Right lobe of liver (tissue), 6 donors: ENCODE results near the gene SHD. TPM values are rescaled to one million over a fixed set of nuclear protein-coding genes. Genes with fewer than 3 reads are reported as not detected.
"Not testable (repeated sequence)": the region's sequence is repeated elsewhere in the genome, so short reads cannot be mapped to it uniquely, and the experiment has no call there.

Experiments used
- ATAC-seq, 4 donors: fragments of 200-7000 bp; cut with Tn5 transposase; one replicate each; pipeline ENCODE4 v1.9.1; 2020; ENCODE audit warnings: mild to moderate bottlenecking in 4 of 4, moderate library complexity in 4 of 4
- DNase-seq, 3 donors: peaks; one replicate each; pipeline ENCODE4 v3.0.0-alpha.2; 2020
- H3K27ac ChIP-seq, 3 donors: fragments of 200-600 bp; one replicate each; pipeline ENCODE4 v1.8.0; 2022
- H3K27me3 ChIP-seq, 2 donors: fragments of 200-600 bp; one replicate each; pipeline ENCODE4 v1.8.0; 2022
- H3K36me3 ChIP-seq, 4 donors: fragments of 200-600 bp; sonication (generic) in 1 of 4; one replicate each; pipeline versions ENCODE4 v1.5.1 to v1.8.0; 2017 to 2022; ENCODE audit warnings: control low read depth in 1 of 4
- H3K4me1 ChIP-seq, 4 donors: fragments of 200-600 bp; sonication (generic) in 1 of 4; one replicate each; pipeline versions ENCODE4 v1.5.1 to v1.8.0; 2017 to 2022; ENCODE audit warnings: control low read depth in 1 of 4
- H3K4me3 ChIP-seq, 3 donors: fragments of 200-600 bp; one replicate each; pipeline ENCODE4 v1.8.0; 2022
- H3K9me3 ChIP-seq, 4 donors: fragments of 200-600 bp; sonication (generic) in 1 of 4; one replicate each; pipeline versions ENCODE4 v1.5.1 to v1.8.0; 2017 to 2022; ENCODE audit warnings: control low read depth in 1 of 4
- CTCF ChIP-seq, 4 donors: fragments of 200-600 bp in 3 of 4; fragments of 450-650 bp in 1 of 4; IDR thresholded peaks; one replicate each; pipeline versions ENCODE4 v1.5.1 to v1.8.0; 2016 to 2022; ENCODE audit warnings: antibody characterized with exemption in 4 of 4, mild to moderate bottlenecking in 2 of 4
- POLR2A ChIP-seq: fragments of 450-650 bp; IDR thresholded peaks from one replicate; pipeline ENCODE4 v1.6.1; 2017; ENCODE audit warnings: antibody characterized with exemption, mild to moderate bottlenecking
- WGBS: methylation state at CpG from one replicate; pipeline ENCODE4 v1.1.6; 2018; ENCODE audit warnings: low coverage, low lambda C conversion rate; ENCODE audit not compliant: insufficient coverage; ENCODE audit errors: missing lambda C conversion rate; 5-methylcytosine and 5-hydroxymethylcytosine counted together
- intact Hi-C, 2 donors: fragments of 100-400 bp; cut with DNase I; formaldehyde crosslinking; loops; one replicate each; pipeline versions ENCODE4 v1.11.2 to v1.14.1; 2022
- total RNA-seq, 6 experiments: library from RNA; depleted of rRNA in 2 of 6; stranded (reverse); fragments of >200 nt in 2 of 6; fragmentation: NEBNext Ultra II Directional in 3 of 6; extraction: Animal tissue kit (Norgen Biotek cat#: 25700) in 3 of 6; gene quantifications; one replicate each; pipeline versions ENCODE4 v1.1.0 to v1.2.4, GENCODE V29; 2016 to 2023
- donor health status: DM: no; HTN: yes; CAD: no.
- donor health status: DM: no; HTN: no; CAD: no.
- donor health status: DM: no; HTN: no; CAD: no.
- donor health status: DM: no; HTN: yes; CAD: no.
- donor health status: DM: no; HTN: yes; CAD: no.

The SHD gene
- total RNA-seq, 6 experiments from 2014 or later = 1.7 to 9.7 (median 6.4) TPM

- TF ChIP-seq POLR2A = no peak
- intact Hi-C loops = no loop called here
- no peaks in the 10 kb centered on the region for H3K36me3 ChIP-seq
- H3K27ac ChIP-seq = no peak overlapping the region
- no peaks in the 10 kb centered on the region for H3K27me3 ChIP-seq
- peaks cover 0 to 4% (median 0%) of the 10 kb centered on the region in 4 donors for H3K4me1 ChIP-seq
- 72% methylated on average over 5 of the region's 5 CpGs for WGBS
- H3K9me3 ChIP-seq = no peaks in the 10 kb centered on the region
- DNase-seq (no peak), ATAC-seq (peak in 1 of 4 donors; percentile 4)
- no peak overlapping the region for H3K4me3 ChIP-seq
These were observed 37.1 kb upstream of the SHD start for GRCh38 chr19:4241824-4242430.

GRCh38 chr19:4245938-4246337 is 33.1 kb upstream of the SHD start:
- H3K4me1 ChIP-seq, DNase-seq, H3K27me3 ChIP-seq, H3K27ac ChIP-seq, ATAC-seq, H3K9me3 ChIP-seq, intact Hi-C loops, H3K4me3 ChIP-seq: not testable (repeated sequence)
- WGBS = 91% methylated on average over 4 of the region's 6 CpGs
- H3K36me3 ChIP-seq = peaks cover 2 to 22% (median 7%) of the 10 kb centered on the region in 4 donors

- intact Hi-C loops = no loop called here
- Histone ChIP-seq H3K36me3 (peaks cover 4 to 33% (median 12%) of the 10 kb centered on the region in 4 donors), H3K27ac (peak within 1 kb of the TSS; percentile 83 to 96 (median 92)), H3K27me3 (no peaks in the 10 kb centered on the region), H3K4me3 (peak within 1 kb of the TSS; percentile 48 to 77 (median 77)), H3K4me1 (peaks cover 0 to 6% (median 3%) of the 10 kb centered on the region in 4 donors), H3K9me3 (no peaks in the 10 kb centered on the region)
- WGBS = under 1% methylated on average over 36 of the region's 45 CpGs
- TF ChIP-seq CTCF (IDR thresholded peaks at IDR 0.05) (peak; percentile 24 to 38 (median 30)), POLR2A (peak; percentile 51)
- ATAC-seq (peak; percentile 97 to 98 (median 98)), DNase-seq (peak; percentile 99 to 100 (median 99))
These were observed 32.1 kb upstream of the SHD start, which contains the start of gene YJU2 for GRCh38 chr19:4246767-4247593. TSS of gene YJU2 (plus strand) at chr19:4247080. CDS start at chr19:4247147, 67 bp downstream.

GRCh38 chr19:4256563-4256962 is 22.5 kb upstream of the SHD start:
- H3K27me3 ChIP-seq = no peaks in the 10 kb centered on the region
- no peak overlapping the region for H3K4me3 ChIP-seq
- intact Hi-C loops = no loop called here
- TF ChIP-seq CTCF (IDR thresholded peaks at IDR 0.05) (no peak), POLR2A (no peak)
- peaks cover 0 to 83% (median 24%) of the 10 kb centered on the region in 4 donors for H3K36me3 ChIP-seq
- no peaks in the 10 kb centered on the region for H3K9me3 ChIP-seq
- no peak overlapping the region for H3K27ac ChIP-seq
- 100% methylated on average over 1 of the region's 4 CpGs for WGBS
- no peaks in the 10 kb centered on the region for H3K4me1 ChIP-seq
- ATAC-seq = no peak
- no peak for DNase-seq

- intact Hi-C loops = no loop called here
These were observed 22.0 kb upstream of the SHD start for GRCh38 chr19:4257025-4257424.

GRCh38 chr19:4258181-4258580 is 20.9 kb upstream of the SHD start:
- no peaks in the 10 kb centered on the region for H3K27me3 ChIP-seq
- H3K9me3 ChIP-seq = no peaks in the 10 kb centered on the region
- ATAC-seq = peak in 2 of 4 donors; percentile 16 to 17
- intact Hi-C loops = no loop called here
- H3K27ac ChIP-seq = no peak overlapping the region
- no peak for DNase-seq
- WGBS = 80% methylated on average over 1 of the region's 28 CpGs
- no peaks in the 10 kb centered on the region for H3K4me1 ChIP-seq
- H3K4me3 ChIP-seq = no peak overlapping the region
- peaks cover 0 to 79% (median 22%) of the 10 kb centered on the region in 4 donors for H3K36me3 ChIP-seq
- TF ChIP-seq POLR2A (no peak), CTCF (IDR thresholded peaks at IDR 0.05) (no peak)

More at GRCh38 chr19:4257025-4257424, 22.0 kb upstream of the SHD start:
- TF ChIP-seq POLR2A = no peak
- 81% methylated on average over 6 of the region's 6 CpGs for WGBS
- Histone ChIP-seq H3K27ac (no peak overlapping the region), H3K36me3 (peaks cover 0 to 80% (median 22%) of the 10 kb centered on the region in 4 donors), H3K27me3 (no peaks in the 10 kb centered on the region), H3K9me3 (no peaks in the 10 kb centered on the region), H3K4me3 (no peak overlapping the region), H3K4me1 (no peaks in the 10 kb centered on the region)
- ATAC-seq (no peak), DNase-seq (no peak)
